GM23338 (cell line): ENCODE measurements around the gene GABBR1. TPM values are rescaled to one million over a fixed set of nuclear protein-coding genes. Genes with fewer than 3 reads are reported as not detected.

Experiments
- ATAC-seq: fragments of 200-7000 bp; cut with Tn5 transposase; 3 replicates; pipeline ENCODE4 v1.9.1; 2020
- DNase-seq: peaks from one replicate; pipeline ENCODE4 v3.0.0-alpha.2; 2015; ENCODE audit warnings: low spot score
- H2AFZ ChIP-seq: fragments of 200-600 bp; sonication (generic); 2 replicates; pipeline ENCODE4 v1.8.0; 2016; ENCODE audit warnings: antibody characterized with exemption, mild to moderate bottlenecking, moderate library complexity
- H3F3A ChIP-seq: fragments of 200-600 bp; sonication (generic); replicated peaks from 2 replicates; pipeline ENCODE4 v1.8.0; 2017; ENCODE audit warnings: antibody characterized with exemption, mixed run types, low read depth
- H3K27ac ChIP-seq: fragments of 200-600 bp; sonication (generic); 2 replicates; pipeline ENCODE4 v1.6.1; 2016; ENCODE audit warnings: low read depth
- H3K27me3 ChIP-seq: fragments of 200-600 bp; sonication (generic); 2 replicates; pipeline ENCODE4 v1.8.0; 2016; ENCODE audit warnings: mild to moderate bottlenecking, mixed run types, moderate library complexity; ENCODE audit not compliant: insufficient read depth
- H3K36me3 ChIP-seq: fragments of 200-600 bp; sonication (generic); 2 replicates; pipeline ENCODE4 v1.8.0; 2016; ENCODE audit warnings: mild to moderate bottlenecking; ENCODE audit not compliant: insufficient read depth
- H3K4me1 ChIP-seq: fragments of 200-600 bp; sonication (generic); 2 replicates; pipeline ENCODE4 v1.8.0; 2016; ENCODE audit warnings: mild to moderate bottlenecking, moderate library complexity; ENCODE audit not compliant: insufficient read depth
- H3K4me2 ChIP-seq: fragments of 200-600 bp; sonication (generic); 2 replicates; pipeline ENCODE4 v1.7.1; 2017; ENCODE audit warnings: mixed run types
- H3K4me3 ChIP-seq: fragments of 200-600 bp; sonication (generic); 2 replicates; pipeline ENCODE4 v1.6.1; 2016; ENCODE audit warnings: mixed run types
- H3K79me2 ChIP-seq: fragments of 200-600 bp; sonication (generic); replicated peaks from 2 replicates; pipeline ENCODE4 v1.8.0; 2017; ENCODE audit warnings: mild to moderate bottlenecking; ENCODE audit not compliant: insufficient read depth
- H3K9me2 ChIP-seq: fragments of 200-600 bp; sonication (generic); 2 replicates; pipeline ENCODE4 v1.8.0; 2017; ENCODE audit not compliant: insufficient read depth
- H4K20me1 ChIP-seq: fragments of 200-600 bp; sonication (generic); replicated peaks from 2 replicates; pipeline ENCODE4 v1.8.0; 2017; ENCODE audit warnings: mild to moderate bottlenecking; ENCODE audit not compliant: insufficient read depth
- H3K27ac Mint-ChIP-seq: 2 replicates; pipeline ENCODE4 v1.8.0; 2020; ENCODE audit warnings: inconsistent platforms, mild to moderate bottlenecking, moderate library complexity, mixed read lengths
- H3K27me3 Mint-ChIP-seq: 3 replicates; pipeline ENCODE4 v1.8.0; 2022; ENCODE audit warnings: low read depth, mild to moderate bottlenecking, moderate library complexity, mixed read lengths, inconsistent platforms; ENCODE audit not compliant: insufficient read depth, poor library complexity
- H3K36me3 Mint-ChIP-seq: 3 replicates; pipeline ENCODE4 v1.8.0; 2021; ENCODE audit warnings: low read depth, mild to moderate bottlenecking, inconsistent platforms, moderate library complexity, mixed read lengths
- H3K4me1 Mint-ChIP-seq: 3 replicates; pipeline ENCODE4 v1.8.0; 2020; ENCODE audit warnings: mild to moderate bottlenecking, inconsistent platforms, mixed read lengths
- H3K4me3 Mint-ChIP-seq: 3 replicates; pipeline ENCODE4 v1.8.0; 2021; ENCODE audit warnings: moderate library complexity, mild to moderate bottlenecking, inconsistent platforms, mixed read lengths
- H3K9me3 Mint-ChIP-seq: 3 replicates; pipeline ENCODE4 v1.8.0; 2020; ENCODE audit warnings: moderate library complexity, mild to moderate bottlenecking, inconsistent platforms, mixed read lengths
- EZH2 ChIP-seq: fragments of 200-600 bp; sonication (generic); IDR thresholded peaks from one replicate; pipeline ENCODE4 v1.8.0; 2017; ENCODE audit warnings: antibody characterized with exemption, mild to moderate bottlenecking, low read depth; ENCODE audit not compliant: unreplicated experiment
- JUNB ChIP-seq: IDR thresholded peaks from one replicate; pipeline ENCODE4 v1.6.1; 2016; ENCODE audit warnings: antibody characterized with exemption; ENCODE audit not compliant: unreplicated experiment
- POLR2AphosphoS5 ChIP-seq: IDR thresholded peaks from 2 replicates; pipeline ENCODE4 v1.6.1; 2016; ENCODE audit warnings: antibody characterized with exemption, low read depth
- REST ChIP-seq: IDR thresholded peaks from one replicate; pipeline ENCODE4 v1.6.1; 2018; ENCODE audit warnings: antibody characterized with exemption; ENCODE audit not compliant: unreplicated experiment
- ZNF331 ChIP-seq: fragments of 250-450 bp; sonication (Bioruptor Pico); IDR thresholded peaks from 2 replicates; pipeline ENCODE4 v1.5.0; 2020; ENCODE audit warnings: low read depth, mild to moderate bottlenecking, moderate library complexity
- long read RNA-seq: library from polyadenylated mRNA; unstranded; transcript quantifications from one replicate; pipeline ENCODE4 v2.0.0, GENCODE V29; 2020; ENCODE audit not compliant: unreplicated experiment
- polyA plus RNA-seq: library from polyadenylated mRNA; unstranded; fragments of >200 nt; fragmentation: Nextera tagmentation; extraction: Ambion mirVana; gene quantifications from 2 replicates; pipeline ENCODE4 v1.2.1, GENCODE V29; 2016
- total RNA-seq: library from RNA; depleted of rRNA; stranded (reverse); fragments of >200 nt; shearing (Covaris generic); gene quantifications from 2 replicates; pipeline ENCODE4 v1.2.3, GENCODE V29; 2014; rRNA removed

Gene GABBR1
- total RNA-seq (50.2 and 78.9 TPM in 2 replicates), polyA plus RNA-seq (36.6 and 42.8 TPM in 2 replicates)
- long read RNA-seq, partial matches to known transcripts = 4 of 10 reads
- long read RNA-seq, other reads (novel, unspliced or antisense) = 5 of 10 reads

DNA sequence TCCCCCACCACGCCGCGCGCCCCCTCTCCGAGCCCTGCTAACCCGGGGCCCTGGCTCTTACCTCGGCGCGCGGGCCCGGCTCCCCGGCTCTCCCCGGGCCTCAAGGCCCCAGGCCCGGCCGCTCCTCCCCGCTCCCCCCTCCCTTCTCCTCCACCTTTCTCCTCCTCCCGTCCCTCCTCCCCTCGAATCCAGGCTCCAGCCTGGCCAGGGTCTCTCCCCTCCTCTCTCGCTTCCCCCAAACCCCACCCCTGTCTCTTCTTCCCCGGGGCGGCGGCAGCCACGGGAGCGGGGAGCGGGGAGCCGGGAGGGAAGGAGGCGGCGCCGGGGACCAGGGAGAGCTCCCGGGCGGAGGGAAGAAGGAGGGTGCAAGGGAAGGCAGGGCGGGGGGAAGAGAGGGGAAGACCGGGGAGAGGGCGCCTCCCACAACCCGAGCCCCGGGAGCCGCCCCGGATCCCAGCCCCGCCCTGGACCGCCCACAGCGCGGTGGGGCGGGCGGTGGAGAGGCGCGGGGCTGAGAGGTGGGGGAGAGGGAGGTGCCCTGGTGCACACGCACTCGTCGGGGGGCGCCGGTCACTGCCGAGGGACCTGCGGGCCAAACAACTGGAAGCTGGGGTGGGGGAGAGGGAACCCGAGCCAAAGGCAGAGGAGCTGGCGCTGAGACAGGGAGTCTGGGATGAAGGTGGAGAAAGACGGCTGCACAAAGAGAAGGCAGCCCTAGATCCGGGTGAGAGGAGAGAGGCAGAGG, at the start of gene GABBR1:
GABBR1 (minus strand) TSS at position 395 of the 745 bp plus-strand sequence. CDS start 798 bp downstream, outside the sequence.
- peak; percentile 49 for ATAC-seq
- H3K36me3 ChIP-seq = no peaks in the 10 kb centered on the region
- H3K4me1 Mint-ChIP-seq = peaks cover 57% of the 10 kb centered on the region

DNA sequence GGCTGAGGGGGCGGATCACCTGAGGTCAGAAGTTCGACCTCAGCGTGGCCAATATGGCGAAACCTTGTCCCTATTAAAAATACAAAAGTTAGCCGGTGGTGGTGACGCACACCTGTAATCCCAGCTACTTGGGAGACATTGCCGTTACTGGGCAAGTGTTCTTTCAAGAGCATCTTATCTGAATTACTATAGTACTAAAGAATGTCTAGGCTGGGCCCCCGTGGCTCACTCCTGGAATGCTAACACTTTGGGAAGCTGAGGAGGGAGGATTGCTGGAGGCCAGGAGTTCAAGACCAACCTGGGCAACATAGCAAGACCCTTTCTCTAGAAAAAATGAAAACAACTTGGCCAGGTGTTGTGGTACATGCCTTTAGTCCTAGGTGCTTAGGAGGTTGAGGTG, 48.8 kb upstream of the GABBR1 start:
- Histone ChIP-seq H3F3A (0 out of 2 replicates have a peak, but pooled peaks cover 7% of the 10 kb centered on the region), H3K27me3 (no peaks in the 10 kb centered on the region), H3K79me2 (no peaks in the 10 kb centered on the region), H2AFZ (no peak overlapping the region), H3K4me1 (peaks cover 21% of the 10 kb centered on the region), H3K4me3 (no peak overlapping the region), H3K36me3 (no peaks in the 10 kb centered on the region; the same call in 1 of the 2 replicates), H3K4me2 (no peak overlapping the region), H3K9me2 (no peaks in the 10 kb centered on the region), H3K27ac (no peak overlapping the region), H4K20me1 (no peaks in the 10 kb centered on the region)
- Mint-ChIP-seq H3K9me3 (peaks cover 8% of the 10 kb centered on the region), H3K4me1 (peaks cover 32% of the 10 kb centered on the region), H3K27ac (no peak overlapping the region), H3K4me3 (no peak overlapping the region), H3K27me3 (peaks cover 7% of the 10 kb centered on the region), H3K36me3 (peaks cover 4% of the 10 kb centered on the region; the same call in 1 of the 3 replicates)
- DNase-seq = no peak
- no peak for TF ChIP-seq EZH2
- TF ChIP-seq REST = no peak
- TF ChIP-seq ZNF331 (CRISPR knock-in tag) = no peak
- no peak for ATAC-seq

More for the DNA sequence above, at the start of gene GABBR1:
- Mint-ChIP-seq H3K27ac (peak within 1 kb of the TSS; percentile 92), H3K36me3 (peaks cover 3% of the 10 kb centered on the region; the same call in 2 of the 3 replicates), H3K9me3 (no peaks in the 10 kb centered on the region), H3K27me3 (peaks cover 14% of the 10 kb centered on the region), H3K4me3 (peak within 1 kb of the TSS; percentile 86)
- TF ChIP-seq POLR2AphosphoS5 (peak; percentile 77), JUNB (no peak)
- peak; percentile 95 for DNase-seq
- H3K4me1 ChIP-seq = peaks cover 41% of the 10 kb centered on the region
- H3K4me2 ChIP-seq = peak within 1 kb of the TSS; percentile 91
- H2AFZ ChIP-seq = peak within 1 kb of the TSS; percentile 56
- no peaks in the 10 kb centered on the region for H3K9me2 ChIP-seq
- H3K4me3 ChIP-seq = peak within 1 kb of the TSS; percentile 93
- peaks cover 9% of the 10 kb centered on the region; the same call in 1 of the 2 replicates for H4K20me1 ChIP-seq
- H3K27me3 ChIP-seq = no peaks in the 10 kb centered on the region
- H3F3A ChIP-seq = peaks cover 19% of the 10 kb centered on the region
- peaks cover 39% of the 10 kb centered on the region for H3K79me2 ChIP-seq
- H3K27ac ChIP-seq = peak within 1 kb of the TSS; percentile 96
